LHCN-M2 (cell line): ENCODE data around the gene SORL1. TPM values are rescaled to one million over a fixed set of nuclear protein-coding genes. Genes with fewer than 3 reads are reported as not detected.

Source experiments
- DNase-seq: peaks from one replicate; pipeline ENCODE4 v3.0.0-alpha.2; 2012; ENCODE audit warnings: low read depth
- total RNA-seq: library from RNA; depleted of rRNA; stranded (reverse); fragments of >200 nt; gene quantifications from 2 replicates; pipeline ENCODE4 v1.2.3, GENCODE V29; 2014; rRNA removed

Gene SORL1
- total RNA-seq, 1 experiment from 2014 or later, result 0.06 TPM

- no peak for DNase-seq
Observed at GRCh38 chr11:121656328-121657090, 204.4 kb downstream of the SORL1 start.

- DNase-seq, result no peak
Observed at GRCh38 chr11:121657146-121657545, 205.0 kb downstream of the SORL1 start.

- no peak for DNase-seq
Observed at GRCh38 chr11:121659811-121660210, 207.7 kb downstream of the SORL1 start.

GRCh38 chr11:121661880-121662486 is 209.9 kb downstream of the SORL1 start:
- peak; percentile 86 for DNase-seq

- DNase-seq, result no peak
Observed at GRCh38 chr11:121664144-121664543, 212.0 kb downstream of the SORL1 start.

- no peak for DNase-seq
Observed at GRCh38 chr11:121665206-121665838, 213.2 kb downstream of the SORL1 start.

GRCh38 chr11:121667836-121668235 is 215.7 kb downstream of the SORL1 start:
- no peak for DNase-seq

- no peak for DNase-seq
Observed at GRCh38 chr11:121669422-121669821, 217.3 kb downstream of the SORL1 start.

GRCh38 chr11:121670266-121670665 is 218.2 kb downstream of the SORL1 start:
- no peak for DNase-seq

GRCh38 chr11:121670805-121671282 is 218.7 kb downstream of the SORL1 start:
- DNase-seq, result no peak

GRCh38 chr11:121671283-121672168 is 219.4 kb downstream of the SORL1 start:
- no peak for DNase-seq

- DNase-seq, result no peak
Observed at GRCh38 chr11:121672630-121673487, 220.7 kb downstream of the SORL1 start.

GRCh38 chr11:121681550-121682268 is 229.6 kb downstream of the SORL1 start:
- peak; percentile 88 for DNase-seq

Other genes with a start within 250 kb of the SORL1 start
- 39.2 and 52.2 TPM in 2 replicates for gene SC5D, start 159.5 kb upstream of the SORL1 start, total RNA-seq